GM21529 (cell line): ENCODE results near the gene NRXN2.

Source experiments
- ATAC-seq: cut with Tn5 transposase; IDR thresholded peaks from one replicate; pipeline ENCODE4 v1.9.1; 2021; ENCODE audit not compliant: unreplicated experiment

NRXN2 gene

DNA sequence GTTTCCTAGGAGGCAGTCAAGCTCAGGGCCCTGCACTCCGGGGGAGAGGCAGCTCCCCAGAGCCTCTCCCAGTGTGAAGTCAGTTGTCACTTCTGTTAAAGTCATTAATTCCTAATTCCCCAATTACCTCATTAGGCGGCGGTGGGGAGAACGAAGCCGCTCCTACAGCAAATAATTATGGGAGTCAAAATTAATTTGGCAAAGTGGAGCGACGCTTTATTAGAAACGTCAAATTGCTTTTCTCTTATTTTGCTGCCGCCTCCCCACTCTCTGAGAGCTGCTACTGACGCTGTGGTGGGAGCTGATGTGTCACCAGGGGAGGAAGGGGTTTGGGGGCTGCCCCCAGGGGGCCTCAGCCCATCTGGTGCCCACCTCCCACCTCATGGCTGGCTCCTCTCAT is 90.3 kb downstream of the NRXN2 start:
- no peak for ATAC-seq

DNA sequence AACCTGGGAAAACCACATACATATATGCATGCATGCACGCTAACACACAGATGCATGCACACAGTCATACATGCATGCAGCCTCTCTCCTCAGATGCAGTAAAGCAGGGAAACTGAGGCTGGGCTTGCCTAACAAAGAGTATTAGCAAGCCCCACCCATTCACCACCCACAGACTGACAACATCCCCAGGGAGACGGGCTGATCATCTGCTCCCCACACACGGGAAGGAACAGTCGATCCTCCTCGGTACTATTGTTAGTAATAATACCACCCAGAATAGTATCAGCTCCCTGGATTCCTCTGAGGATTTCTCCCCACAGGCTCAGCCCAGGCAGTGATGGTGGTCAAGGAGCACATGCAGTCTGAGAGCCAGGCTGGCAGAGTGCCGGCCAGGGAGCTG is 90.8 kb downstream of the NRXN2 start:
- ATAC-seq = no peak

DNA sequence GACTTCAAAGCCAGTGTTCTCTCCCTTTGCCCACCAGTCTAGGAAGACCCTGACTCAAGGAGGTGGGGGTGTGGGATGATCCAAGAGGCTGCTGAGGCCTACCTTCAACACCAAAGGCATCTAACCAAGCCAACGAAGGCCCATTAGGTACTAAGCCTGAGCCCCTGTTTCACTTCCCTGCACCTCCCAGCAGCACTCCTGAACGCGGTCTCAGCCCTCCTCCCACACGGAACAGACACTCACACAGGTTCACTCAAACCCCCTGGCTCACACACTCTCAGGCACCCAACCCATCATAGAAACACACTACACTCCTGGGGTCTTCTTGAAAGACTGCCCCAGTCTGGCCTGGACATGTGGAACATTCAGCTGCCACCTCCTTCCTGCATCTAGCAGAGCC is 91.3 kb downstream of the NRXN2 start:
- no peak for ATAC-seq

DNA sequence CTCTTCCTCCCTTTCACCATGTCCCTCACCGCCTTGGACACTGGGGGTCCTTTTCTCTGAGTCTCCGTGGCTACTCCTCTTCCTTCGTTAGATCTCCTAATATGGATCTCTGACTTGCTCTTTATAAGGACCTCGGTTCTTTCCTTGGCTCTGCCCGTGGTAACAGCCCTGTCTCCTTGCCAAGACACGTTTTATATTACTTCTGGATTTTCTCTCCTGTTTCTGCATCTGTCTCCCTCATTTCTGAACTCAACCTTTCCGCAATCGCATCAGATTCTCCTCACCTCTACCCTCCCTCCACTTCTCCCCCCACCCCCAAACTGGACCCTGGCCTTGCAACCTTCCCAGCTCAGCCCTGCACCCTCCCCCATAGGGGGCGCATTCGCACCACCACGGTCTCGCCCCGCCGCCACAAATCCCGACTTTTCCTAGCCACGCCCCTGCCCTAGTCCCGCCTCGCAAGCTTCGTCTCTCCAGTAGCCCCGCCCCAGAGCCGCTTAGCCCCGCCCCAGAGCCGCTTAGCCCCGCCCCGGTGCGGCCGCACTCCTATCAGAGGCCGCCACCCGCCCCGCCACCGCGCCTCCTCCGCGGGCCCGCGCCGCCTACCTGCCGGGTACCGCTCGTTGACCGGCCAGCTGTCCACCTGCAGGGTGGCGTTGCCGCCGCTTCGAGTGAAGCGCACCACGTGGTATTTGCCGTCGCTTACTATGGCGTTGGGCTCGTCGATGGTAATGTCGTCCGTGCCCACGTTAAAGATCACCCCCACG is 93.0 kb downstream of the NRXN2 start:
- ATAC-seq = no peak

DNA sequence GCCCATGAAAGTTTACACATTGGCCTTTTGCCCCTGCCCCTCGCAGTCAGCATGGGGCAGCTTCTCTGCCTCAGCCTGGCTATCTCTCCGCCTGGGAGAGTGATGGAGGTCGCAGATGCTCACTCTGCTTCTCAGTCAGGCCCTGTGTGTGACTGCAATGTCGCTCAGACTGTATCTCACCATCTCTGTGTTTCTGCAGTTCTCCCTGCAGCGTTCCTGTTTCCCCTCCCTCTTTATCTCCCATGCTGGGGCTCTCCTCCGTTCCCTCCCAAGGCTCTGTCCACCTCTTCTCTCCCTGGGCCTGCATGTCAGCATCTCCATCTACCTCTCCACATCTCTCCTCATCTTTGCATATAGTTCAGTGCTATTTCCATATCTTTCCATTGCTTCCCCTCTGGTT is 93.9 kb downstream of the NRXN2 start:
- no peak for ATAC-seq

DNA sequence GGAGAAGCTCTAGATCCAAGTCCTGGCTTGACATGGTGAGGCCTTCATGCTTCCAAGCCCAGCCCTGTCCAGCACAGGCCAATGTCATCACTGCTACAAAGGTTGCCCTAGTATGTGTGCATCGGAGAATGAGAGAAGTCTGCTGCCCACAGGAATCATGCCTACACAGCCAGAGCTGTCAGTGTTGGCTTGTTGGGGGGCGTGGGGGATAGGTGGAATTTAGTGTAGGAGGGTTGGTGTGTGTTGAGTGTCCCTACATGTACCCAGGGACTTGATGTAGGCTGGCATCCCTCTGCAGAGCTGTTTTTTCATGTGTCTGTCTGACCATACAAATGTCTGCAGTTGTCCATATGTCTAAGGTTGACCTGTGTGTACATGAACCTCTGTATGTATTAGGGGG is 94.4 kb downstream of the NRXN2 start:
- ATAC-seq = no peak

DNA sequence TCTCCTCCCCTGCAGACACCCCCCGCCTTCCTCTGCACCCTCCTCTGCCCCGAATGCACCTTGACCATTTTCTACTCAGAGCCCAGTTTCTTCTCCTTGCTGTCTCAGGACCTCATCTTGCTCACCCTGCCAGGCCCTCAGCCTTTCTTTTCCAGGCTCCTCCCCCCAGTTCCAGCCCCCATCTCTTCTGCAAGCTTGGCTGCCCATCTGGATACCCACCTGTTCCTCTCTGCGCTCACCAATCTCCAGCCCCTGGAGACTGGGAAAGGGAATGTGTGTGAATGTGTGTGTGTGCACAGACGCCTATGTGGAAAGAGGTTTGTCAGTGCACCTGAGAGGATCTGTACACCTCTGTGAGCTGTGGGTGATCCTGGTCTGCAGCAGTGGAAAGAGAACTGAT is 95.6 kb downstream of the NRXN2 start:
- no peak for ATAC-seq

DNA sequence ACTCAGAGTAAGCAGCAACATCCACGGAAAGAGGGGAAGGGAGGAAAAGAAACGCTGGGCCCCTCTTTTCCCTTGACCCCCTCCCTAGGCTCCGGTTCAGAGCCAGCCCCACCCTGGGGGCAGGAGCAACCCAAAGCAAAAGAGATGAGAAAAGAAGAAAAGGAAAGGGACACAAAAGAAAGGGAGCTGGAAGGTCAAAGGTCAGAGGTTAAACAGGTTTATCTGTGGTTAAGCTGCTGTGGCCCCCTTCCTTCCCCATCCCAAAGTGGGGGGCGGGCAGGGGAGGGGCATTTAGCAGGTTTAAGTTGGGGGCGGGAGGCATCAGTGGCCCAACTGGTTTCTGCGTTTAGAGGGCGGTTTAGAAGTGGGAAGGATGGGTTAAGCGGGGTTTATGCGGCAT is 96.4 kb downstream of the NRXN2 start:
- ATAC-seq = no peak

DNA sequence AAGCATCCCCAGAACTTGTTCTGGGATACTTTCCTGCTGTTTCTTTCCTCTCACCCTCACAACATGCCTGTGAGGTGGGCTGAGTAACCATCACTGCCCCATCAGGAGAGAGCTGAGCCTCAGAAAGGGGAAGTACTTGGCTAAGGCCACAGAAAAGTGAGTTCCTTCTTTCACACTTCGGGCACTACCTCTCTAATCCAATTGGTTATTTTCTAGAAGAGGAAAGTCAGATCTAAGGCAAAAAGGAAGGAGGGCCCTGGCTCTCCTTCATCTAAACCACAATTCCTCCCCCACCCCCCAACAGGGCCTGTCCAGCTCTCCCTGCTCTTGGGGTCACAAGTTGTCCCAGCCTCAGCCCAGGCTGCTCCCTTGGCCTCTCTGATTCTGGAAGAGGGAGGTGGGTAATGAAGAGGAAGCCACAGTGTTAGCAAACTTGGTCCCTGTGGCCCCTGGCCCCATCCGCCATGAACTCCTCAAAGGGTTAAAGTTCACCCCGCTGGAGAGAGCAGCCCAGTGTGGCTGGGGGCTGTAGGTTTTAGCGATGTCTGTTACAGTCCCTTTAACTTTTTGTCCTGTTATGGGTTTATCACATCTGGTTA is 98.0 kb downstream of the NRXN2 start:
- no peak for ATAC-seq

DNA sequence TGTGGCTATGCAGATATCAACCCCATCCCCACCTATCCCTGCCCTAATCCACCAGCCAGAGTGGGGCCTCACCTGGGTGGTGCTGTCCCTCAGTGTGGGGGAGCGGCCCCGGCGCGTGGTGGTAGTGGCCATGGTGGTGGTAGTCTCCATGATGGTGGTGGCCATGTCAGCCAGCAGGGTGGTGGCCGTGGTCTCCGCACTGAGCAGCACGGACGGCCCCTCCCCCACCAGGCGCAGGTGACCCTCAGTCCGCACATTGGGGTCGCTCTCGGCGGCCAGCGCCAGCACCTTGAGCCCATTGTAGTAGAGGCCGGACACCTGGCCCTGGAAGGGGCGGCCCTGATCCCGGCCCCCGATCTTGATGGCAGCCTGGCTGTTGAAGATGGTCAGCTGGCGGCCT is 100.3 kb downstream of the NRXN2 start:
- ATAC-seq = no peak

DNA sequence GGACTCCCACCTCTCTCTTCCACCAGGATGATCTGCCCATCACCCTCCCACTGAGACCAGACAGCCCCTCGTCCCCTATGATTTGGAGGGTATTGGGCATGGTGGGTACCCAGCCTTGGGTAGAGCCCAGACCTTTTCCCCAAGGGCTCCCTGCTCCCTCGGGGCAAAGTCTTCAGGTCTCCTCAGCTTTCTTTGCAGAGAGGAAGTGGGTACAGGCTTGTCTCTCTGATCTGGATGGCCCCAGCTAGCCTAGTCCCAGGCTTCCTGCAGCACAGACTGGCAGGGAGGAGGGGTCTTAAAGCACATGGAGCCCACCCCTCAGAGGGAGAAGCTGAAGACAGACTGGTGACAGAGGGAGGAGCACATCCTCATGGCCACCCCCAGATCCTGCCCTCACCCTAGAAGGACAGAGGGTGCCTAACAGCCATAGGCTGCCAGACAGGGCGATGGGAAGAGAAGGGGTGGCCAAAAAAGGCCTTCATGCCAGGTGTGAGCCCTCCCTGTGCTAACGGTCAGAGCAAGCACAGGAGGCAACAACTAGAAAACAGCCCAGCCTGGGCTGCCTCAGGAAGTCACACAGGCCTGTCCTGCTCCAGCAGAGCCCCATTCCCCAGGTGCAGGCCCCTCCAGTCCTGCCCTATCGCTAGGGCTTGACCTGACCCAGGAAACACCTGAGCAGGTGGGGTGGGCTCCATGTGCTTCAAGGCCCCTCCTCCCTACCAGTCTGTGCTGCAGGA is 101.5 kb downstream of the NRXN2 start:
- no peak for ATAC-seq

DNA sequence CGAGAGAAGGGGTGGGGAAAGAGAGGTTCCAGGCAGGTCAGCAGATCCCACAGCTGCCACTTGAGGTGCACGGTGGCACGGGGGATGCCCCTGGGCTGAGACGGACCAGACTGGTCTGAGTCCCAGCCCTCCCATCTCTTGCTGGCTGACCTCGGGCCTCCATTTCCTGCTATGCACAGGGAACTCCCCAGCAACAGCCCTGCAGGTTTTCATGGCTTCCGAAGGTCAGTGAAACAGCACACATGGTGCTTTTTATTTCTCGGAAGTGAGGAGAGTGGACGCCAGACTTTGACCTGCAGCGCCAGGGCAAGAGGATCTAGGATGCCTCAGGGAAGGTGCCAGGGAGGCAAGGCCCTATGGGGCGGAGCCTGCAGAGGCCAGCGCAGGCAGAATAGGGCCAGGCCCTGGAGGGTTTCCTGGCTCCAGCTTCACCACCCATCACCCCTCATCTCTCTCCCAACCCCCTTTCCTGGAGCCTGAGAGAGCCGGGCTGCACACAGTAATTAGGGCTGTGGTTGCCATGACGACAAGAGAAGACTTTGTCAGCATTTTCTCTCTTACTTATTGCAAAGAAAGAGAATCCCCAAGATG is 102.5 kb downstream of the NRXN2 start:
- no peak for ATAC-seq

DNA sequence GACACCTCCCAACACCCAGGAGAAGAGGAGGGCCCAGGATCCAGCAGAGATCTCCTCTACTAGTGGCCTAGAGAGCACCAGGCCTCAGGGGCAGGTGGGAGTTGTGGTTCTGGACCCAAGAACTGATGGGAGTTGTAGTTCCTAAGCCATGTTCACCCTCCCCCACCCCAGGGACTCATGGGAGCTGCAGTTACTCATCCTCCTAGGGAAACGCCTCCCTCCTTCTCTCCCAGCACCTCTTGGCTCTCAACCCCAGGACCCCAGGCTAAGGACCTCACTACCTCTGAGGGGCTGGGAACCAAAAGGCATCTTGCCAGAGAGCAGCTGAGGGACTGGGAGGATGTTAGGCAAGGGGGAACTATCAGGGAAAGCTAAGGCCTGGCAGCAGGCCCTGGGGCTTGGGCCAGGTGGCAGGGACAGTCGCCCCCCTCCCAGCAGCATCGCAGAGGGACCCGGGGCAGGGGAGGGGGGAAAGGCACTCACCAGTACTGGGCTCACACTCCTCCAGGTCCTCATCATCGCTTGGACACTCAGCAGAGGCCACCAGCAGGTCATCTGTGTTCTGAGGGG is 103.1 kb downstream of the NRXN2 start:
- no peak for ATAC-seq

DNA sequence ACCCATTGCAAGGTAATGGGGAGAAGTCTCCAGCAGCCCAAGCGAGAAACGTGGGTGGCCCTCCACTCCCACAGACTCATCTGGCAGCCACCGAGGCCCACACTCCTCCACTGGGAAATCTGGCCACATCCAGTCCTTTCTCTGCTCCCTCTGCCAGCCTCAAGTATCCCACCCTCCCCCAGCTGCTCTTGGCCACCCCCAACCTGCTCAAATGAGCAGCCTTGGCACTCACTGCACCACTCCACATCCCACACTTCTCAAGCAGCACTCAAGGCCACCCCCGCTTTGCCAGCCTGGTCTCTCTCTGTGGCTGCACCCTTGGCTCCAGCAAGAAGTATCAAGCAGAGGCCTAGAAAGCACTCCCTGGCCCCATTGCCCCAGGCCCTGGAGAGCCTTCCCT is 103.8 kb downstream of the NRXN2 start:
- ATAC-seq = no peak

DNA sequence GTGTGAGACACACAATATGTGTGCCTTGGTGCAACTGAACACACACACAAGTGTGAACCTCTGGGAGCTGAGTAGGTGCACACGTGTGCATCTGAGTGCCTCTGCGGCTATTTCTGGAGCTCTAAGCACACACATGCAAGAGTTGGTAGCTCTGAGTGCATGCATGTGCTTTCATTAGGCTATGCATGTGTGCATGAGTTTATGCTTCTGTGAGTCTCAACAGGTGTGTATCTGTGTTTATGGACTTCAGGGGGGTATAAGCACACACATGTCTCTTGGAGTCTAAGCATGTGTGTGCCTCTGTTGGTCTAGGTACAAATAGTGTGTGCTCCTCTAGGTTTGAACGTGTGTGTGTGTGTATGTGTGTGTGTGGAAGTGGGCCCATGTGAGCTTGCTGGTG is 106.2 kb downstream of the NRXN2 start:
- ATAC-seq = no peak

DNA sequence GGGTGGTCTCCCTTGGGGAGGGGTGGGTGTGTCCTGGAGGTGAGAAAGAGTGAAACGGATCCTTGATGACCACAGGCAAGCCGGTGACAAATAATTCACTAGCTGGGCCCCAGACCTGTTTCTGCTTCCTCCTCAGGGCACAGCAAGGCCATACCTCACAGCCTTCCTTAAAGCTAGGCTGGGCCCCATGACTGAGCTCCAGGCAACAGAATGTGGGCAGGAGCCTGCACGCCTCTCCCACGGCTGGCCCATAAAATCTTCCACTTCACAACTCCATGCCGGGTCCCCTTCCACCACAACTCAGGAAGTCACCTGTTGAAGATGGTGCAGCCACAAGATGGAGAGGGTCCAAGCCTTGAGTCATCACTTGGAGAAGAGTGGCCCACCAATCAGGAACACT is 108.1 kb downstream of the NRXN2 start:
- no peak for ATAC-seq

DNA sequence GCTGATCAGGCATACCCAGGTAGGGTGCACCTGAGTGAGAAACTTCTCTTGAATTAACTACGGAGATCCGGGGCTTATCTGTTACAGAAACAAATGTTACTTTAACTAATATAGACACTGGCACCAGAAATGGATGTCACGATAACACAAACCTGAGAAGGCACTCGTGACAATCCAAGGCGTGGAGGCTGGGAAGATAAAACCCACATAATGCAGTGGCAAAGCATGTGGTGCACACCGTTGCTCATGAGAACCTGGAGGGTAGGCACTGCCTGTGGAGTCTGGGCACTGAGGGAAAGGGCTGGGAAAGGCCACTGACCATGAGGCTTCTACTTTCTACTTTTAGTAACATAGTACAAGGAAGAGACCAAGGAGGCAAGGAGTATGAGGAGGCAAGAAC is 109.3 kb downstream of the NRXN2 start:
- no peak for ATAC-seq

DNA sequence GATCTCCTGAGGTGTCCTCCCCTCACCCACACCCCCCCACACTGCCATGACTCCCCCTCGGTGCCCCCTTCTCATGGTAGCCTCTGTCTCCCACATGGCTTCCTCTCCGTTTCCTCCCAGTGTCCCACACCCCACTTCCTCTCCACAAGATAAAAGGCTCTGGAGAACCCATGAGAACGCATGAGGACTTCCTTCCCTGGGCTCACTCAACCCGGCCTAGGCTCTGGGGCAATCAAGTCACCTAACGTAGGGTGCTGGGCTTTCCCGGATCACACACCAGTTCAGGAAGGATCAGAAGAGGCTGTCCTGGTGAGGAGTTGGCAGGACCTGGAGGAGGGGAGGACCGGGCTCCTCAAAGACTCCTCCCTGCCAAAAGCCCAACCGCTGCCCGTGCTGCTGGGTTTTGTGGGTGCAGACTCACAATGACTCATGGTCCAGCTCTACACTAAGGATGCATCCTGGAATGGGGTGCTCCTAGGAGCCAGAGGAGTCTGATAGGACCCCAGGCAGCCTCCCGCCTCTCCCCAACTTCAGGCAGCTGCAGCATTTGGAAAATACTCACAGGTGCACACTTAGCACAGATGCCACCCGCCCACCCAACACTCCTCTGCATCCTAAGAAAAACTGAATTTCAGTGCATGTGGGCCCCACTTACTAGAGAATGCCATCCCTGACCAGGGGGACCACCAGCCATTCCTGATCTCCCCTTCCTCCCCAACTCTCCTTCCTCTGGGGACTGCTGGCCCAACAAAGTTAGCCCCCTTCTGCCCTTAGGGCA is 110.9 kb downstream of the NRXN2 start:
- no peak for ATAC-seq

DNA sequence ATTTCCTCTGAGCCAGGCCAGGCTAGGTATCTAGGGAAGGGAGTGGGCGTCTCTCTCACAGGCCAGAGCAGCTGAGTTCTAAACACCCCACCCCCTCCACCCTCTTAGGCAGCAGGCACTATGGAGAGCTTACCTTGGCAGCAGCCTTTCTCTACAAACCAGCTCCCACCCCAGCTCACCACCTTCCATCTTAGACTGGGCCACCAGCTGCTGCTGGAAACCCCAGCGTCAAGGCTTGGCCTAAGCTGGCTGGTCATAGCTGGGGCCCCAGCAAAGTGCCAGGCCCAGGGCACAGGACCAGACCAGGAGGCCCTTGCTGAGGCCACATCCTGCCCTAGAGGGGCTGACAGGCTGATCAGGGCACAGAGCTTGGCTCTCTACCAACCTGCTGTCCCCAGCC is 111.8 kb downstream of the NRXN2 start:
- ATAC-seq = no peak

DNA sequence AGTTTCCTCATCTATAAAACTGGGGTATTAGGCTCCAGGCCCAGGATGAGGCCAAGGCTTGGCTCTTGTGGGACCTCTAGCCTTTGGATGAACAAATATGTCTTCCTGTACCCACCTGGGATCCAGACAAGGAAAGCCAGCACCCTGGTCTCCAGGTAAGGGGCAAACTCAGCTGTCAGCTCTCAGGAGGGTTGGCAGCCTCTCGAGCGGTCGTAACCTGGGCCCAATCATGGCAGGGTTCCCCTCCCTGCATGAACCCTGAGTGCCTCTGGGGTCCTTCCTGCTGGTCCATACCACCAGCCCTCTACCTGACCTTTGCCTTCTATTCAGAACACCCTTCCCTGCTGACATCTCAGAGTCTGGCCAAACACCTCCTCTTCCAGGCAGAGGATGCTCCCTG is 112.4 kb downstream of the NRXN2 start:
- no peak for ATAC-seq
